HG03565 (cell line): ENCODE results near the gene ZZZ3.
"Not testable (repeated sequence)": the region's sequence is repeated elsewhere in the genome, so short reads cannot be mapped to it uniquely, and the experiment has no call there.

Source experiments
- ATAC-seq: cut with Tn5 transposase; IDR thresholded peaks from one replicate; pipeline ENCODE4 v1.9.1; 2021; ENCODE audit warnings: mild to moderate bottlenecking, moderate library complexity; ENCODE audit not compliant: unreplicated experiment

ZZZ3 gene

DNA sequence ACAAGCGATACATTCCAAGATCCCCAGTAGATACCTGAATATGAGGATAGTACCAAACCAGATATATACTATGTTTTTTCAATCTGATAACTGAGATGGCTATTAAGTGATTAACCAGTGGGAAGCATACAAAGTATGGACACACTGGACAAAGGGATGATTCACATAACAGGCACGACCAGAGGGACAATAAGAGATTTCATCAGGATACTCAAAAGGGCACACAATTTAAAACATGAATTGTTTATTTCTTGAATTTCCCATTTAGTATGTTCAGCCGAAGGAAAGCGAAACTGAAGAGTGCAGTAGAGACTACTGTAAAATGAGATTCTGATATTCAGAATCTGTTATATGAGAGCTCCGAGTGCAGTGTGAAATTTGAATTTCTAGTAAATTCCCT lies 10.6 kb downstream of the ZZZ3 start:
- no peak for ATAC-seq

- ATAC-seq = no peak
These were observed 12.1 kb downstream of the ZZZ3 start for GRCh38 chr1:77670330-77670729.

GRCh38 chr1:77668924-77669449 lies 13.5 kb downstream of the ZZZ3 start:
- ATAC-seq = no peak

- no peak for ATAC-seq
These were observed 17.4 kb downstream of the ZZZ3 start for GRCh38 chr1:77664939-77665516.

DNA sequence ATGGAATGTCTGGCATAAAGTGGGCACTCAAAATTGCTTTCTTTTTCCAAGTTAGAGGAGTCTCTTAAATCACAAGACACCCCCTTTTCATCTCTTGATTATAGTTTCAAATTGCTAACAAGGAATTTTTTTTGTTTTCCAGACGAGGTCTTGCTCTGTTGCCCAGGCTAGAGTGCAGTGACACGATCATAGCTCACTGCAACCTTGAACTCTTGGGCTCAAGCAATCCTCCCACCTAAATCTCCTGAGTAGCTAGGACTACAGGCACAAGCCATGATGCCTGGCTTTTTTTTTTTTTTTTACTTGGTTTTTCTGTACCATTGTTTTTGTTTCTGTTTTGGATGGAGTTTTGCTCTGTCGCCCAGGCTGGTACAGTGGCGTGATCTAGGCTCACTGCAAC lies 20.8 kb downstream of the ZZZ3 start:
- no peak for ATAC-seq

GRCh38 chr1:77659879-77660593 lies 22.4 kb downstream of the ZZZ3 start:
- no peak for ATAC-seq

- ATAC-seq = no peak
These were observed 24.2 kb downstream of the ZZZ3 start for GRCh38 chr1:77658271-77658670.

- no peak for ATAC-seq
These were observed 27.0 kb downstream of the ZZZ3 start for GRCh38 chr1:77655431-77655974.

DNA sequence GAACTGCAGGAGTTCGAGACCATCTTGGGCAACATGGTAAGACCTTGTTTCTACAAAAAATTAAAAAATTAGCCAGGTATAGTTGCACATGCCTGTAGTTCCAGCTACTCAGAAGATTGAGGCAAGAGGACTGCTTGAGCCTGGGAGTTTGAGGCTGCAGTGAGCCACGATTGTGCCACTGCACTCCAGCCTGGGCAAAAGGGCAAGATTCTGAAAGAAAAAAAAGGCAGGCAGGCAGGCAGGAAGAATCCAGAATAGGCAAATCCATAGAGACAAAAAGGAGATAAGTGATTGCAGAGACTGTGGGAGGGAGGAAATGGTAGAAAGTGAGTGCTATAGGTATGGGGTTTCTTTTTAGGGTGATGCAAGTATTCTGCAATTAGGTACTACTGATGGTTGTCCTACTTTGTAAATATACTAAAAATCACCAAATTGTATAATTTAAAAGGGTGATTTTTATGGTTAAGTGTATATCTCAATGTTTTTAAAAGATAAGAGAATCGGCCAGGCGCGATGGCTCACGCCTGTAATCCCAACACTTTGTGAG lies 29.4 kb downstream of the ZZZ3 start:
- ATAC-seq = no peak

GRCh38 chr1:77652268-77652667 lies 30.2 kb downstream of the ZZZ3 start:
- ATAC-seq = no peak

- ATAC-seq = no peak
These were observed 33.3 kb downstream of the ZZZ3 start for GRCh38 chr1:77649127-77649526.

- not testable (repeated sequence) for ATAC-seq
These were observed 36.2 kb downstream of the ZZZ3 start for GRCh38 chr1:77646224-77646623.

- no peak for ATAC-seq
These were observed 39.0 kb downstream of the ZZZ3 start for GRCh38 chr1:77643456-77643855.

- no peak for ATAC-seq
These were observed 39.5 kb downstream of the ZZZ3 start for GRCh38 chr1:77642941-77643340.

GRCh38 chr1:77642196-77642595 lies 40.3 kb downstream of the ZZZ3 start:
- ATAC-seq = no peak

- ATAC-seq = no peak
These were observed 42.8 kb downstream of the ZZZ3 start for GRCh38 chr1:77639557-77640069.

GRCh38 chr1:77639056-77639455 lies 43.4 kb downstream of the ZZZ3 start:
- no peak for ATAC-seq

DNA sequence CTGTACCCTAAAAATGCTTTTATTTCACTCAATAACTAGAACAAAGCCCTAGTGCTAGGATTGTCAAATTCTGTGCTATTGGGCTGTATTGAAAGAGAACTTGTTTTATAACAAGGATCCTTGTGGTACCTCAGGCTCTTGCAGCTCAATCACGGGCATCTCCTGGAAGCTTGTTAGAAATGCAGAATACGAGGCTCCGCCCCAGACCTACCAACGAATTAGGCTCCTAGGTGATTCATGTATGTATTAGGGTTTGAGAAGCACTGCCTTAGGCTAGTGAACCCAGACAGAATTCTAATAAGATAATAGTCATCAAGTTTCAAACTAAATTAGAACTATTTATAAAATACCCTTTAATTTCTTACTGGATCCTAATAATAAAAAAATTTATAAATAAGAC lies 45.6 kb downstream of the ZZZ3 start:
- ATAC-seq = no peak
